GM23248 (cell line): ENCODE data around the gene ERMP1. TPM values are rescaled to one million over a fixed set of nuclear protein-coding genes. Genes with fewer than 3 reads are reported as not detected.

ENCODE experiments used
- DNase-seq: peaks from one replicate; pipeline ENCODE4 v3.0.0-alpha.2; 2015
- H2AFZ ChIP-seq: fragments of 200-600 bp; sonication (generic); 2 replicates; pipeline ENCODE4 v1.6.1; 2016; ENCODE audit warnings: antibody characterized with exemption
- H3F3A ChIP-seq: fragments of 200-600 bp; sonication (generic); 2 replicates; pipeline ENCODE4 v1.6.1; 2016; ENCODE audit warnings: mild to moderate bottlenecking, antibody characterized with exemption, mixed run types; ENCODE audit not compliant: insufficient read depth
- H3K27ac ChIP-seq: fragments of 200-600 bp; sonication (generic); 2 replicates; pipeline ENCODE4 v1.5.1; 2016; ENCODE audit warnings: mild to moderate bottlenecking
- H3K27me3 ChIP-seq: fragments of 200-600 bp; sonication (generic); replicated peaks from 2 replicates; pipeline ENCODE4 v1.6.1; 2016; ENCODE audit warnings: mild to moderate bottlenecking; ENCODE audit not compliant: insufficient read depth
- H3K36me3 ChIP-seq: fragments of 200-600 bp; sonication (generic); 2 replicates; pipeline ENCODE4 v1.6.1; 2016; ENCODE audit warnings: low read depth, mild to moderate bottlenecking
- H3K4me1 ChIP-seq: fragments of 200-600 bp; sonication (generic); 2 replicates; pipeline ENCODE4 v1.6.1; 2016; ENCODE audit warnings: mild to moderate bottlenecking; ENCODE audit not compliant: insufficient read depth
- H3K4me2 ChIP-seq: fragments of 200-600 bp; sonication (generic); one replicate; pipeline ENCODE4 v1.6.1; 2016; ENCODE audit warnings: mild to moderate bottlenecking; ENCODE audit not compliant: unreplicated experiment
- H3K4me3 ChIP-seq: fragments of 200-600 bp; sonication (generic); 2 replicates; pipeline ENCODE4 v1.5.1; 2016; ENCODE audit warnings: mild to moderate bottlenecking
- H3K79me2 ChIP-seq: fragments of 200-600 bp; sonication (generic); 2 replicates; pipeline ENCODE4 v1.6.1; 2016; ENCODE audit warnings: mild to moderate bottlenecking; ENCODE audit not compliant: insufficient read depth
- H3K9ac ChIP-seq: fragments of 200-600 bp; sonication (generic); 2 replicates; pipeline ENCODE4 v1.6.1; 2016; ENCODE audit warnings: mild to moderate bottlenecking
- H3K9me2 ChIP-seq: fragments of 200-600 bp; sonication (generic); 2 replicates; pipeline ENCODE4 v1.6.1; 2016; ENCODE audit warnings: mixed run types, mild to moderate bottlenecking, moderate library complexity; ENCODE audit not compliant: insufficient read depth
- H3K9me3 ChIP-seq: fragments of 200-600 bp; sonication (generic); one replicate; pipeline ENCODE4 v1.6.1; 2017; ENCODE audit warnings: low read depth
- H4K20me1 ChIP-seq: fragments of 200-600 bp; sonication (generic); 2 replicates; pipeline ENCODE4 v1.6.0; 2016; ENCODE audit not compliant: insufficient read depth
- EZH2 ChIP-seq: fragments of 200-600 bp; sonication (generic); IDR thresholded peaks from 2 replicates; pipeline ENCODE4 v1.6.1; 2018; ENCODE audit warnings: antibody characterized with exemption, mild to moderate bottlenecking; ENCODE audit not compliant: insufficient read depth, poor library complexity, severe bottlenecking
- EZH2phosphoT487 ChIP-seq: fragments of 200-600 bp; sonication (generic); IDR thresholded peaks from 2 replicates; pipeline ENCODE4 v1.6.1; 2018; ENCODE audit warnings: antibody characterized with exemption, moderate library complexity, mild to moderate bottlenecking, low read depth; ENCODE audit not compliant: insufficient read depth
- WGBS, 2 experiments: methylation state at CpG; one replicate each; pipeline ENCODE4 v1.1.6; 2015 to 2017; ENCODE audit warnings: low lambda C conversion rate in 2 of 2, low coverage in 1 of 2; ENCODE audit errors: missing lambda C conversion rate in 2 of 2; 5-methylcytosine and 5-hydroxymethylcytosine counted together
- in situ Hi-C: fragments of 300-500 bp; cut with MboI; formaldehyde crosslinking; loops from 2 replicates; pipeline ENCODE4 v1.15.0; 2020
- polyA plus RNA-seq: library from polyadenylated mRNA; unstranded; fragments of >200 nt; fragmentation: Nextera tagmentation; extraction: Ambion mirVana; gene quantifications from 2 replicates; pipeline ENCODE4 v1.2.1, GENCODE V29; 2016
- total RNA-seq: library from RNA; depleted of rRNA; stranded (reverse); fragments of >200 nt; shearing (Covaris generic); gene quantifications from 2 replicates; pipeline ENCODE4 v1.2.3, GENCODE V29; 2014

ERMP1 gene
- total and polyA plus RNA-seq, 2 experiments from 2014 or later, result 2.6 to 8.4 TPM

- no peaks in the 10 kb centered on the region for H3K9me3 ChIP-seq
- H4K20me1 ChIP-seq, result no peaks in the 10 kb centered on the region
- H3K27me3 ChIP-seq, result no peaks in the 10 kb centered on the region
- in situ Hi-C loops, result no loop called here
- no peak overlapping the region for H2AFZ ChIP-seq
- H3K27ac ChIP-seq, result no peak overlapping the region
- H3K9ac ChIP-seq, result no peak overlapping the region
- no peaks in the 10 kb centered on the region for H3K36me3 ChIP-seq
- no peak for DNase-seq
- H3F3A ChIP-seq, result peaks cover 11% of the 10 kb centered on the region
- H3K4me2 ChIP-seq, result no peak overlapping the region
- 0 out of 2 replicates have a peak, but pooled peaks cover 3% of the 10 kb centered on the region for H3K4me1 ChIP-seq
- no peaks in the 10 kb centered on the region for H3K9me2 ChIP-seq
- no peak for TF ChIP-seq EZH2phosphoT487
- TF ChIP-seq EZH2, result no peak
- no peaks in the 10 kb centered on the region for H3K79me2 ChIP-seq
- WGBS, 2 experiments, result 96 to 98% methylated on average over 2 of the region's 2 CpGs
- no peak overlapping the region for H3K4me3 ChIP-seq
These were observed 36.6 kb downstream of the ERMP1 start for GRCh38 chr9:5796298-5796697.

DNA sequence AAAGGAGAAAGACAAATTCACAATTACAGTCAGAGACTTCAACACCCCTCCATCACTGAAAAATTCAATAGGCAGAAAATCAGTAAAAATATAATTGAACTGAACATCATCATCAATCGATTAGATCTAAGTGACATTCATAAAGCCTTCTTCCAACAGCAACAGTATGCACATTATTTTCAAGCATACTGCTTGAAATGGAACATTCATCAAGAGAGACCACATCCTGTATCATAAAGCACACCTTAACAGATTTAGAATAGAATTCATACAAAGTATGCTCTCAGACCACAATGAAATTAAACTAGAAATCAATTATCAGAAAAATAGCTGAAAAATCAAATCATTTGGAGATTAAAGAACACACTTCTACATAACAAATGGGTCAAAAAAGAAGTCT is 39.1 kb downstream of the ERMP1 start:
- H3K9me2 ChIP-seq, result no peaks in the 10 kb centered on the region
- no peaks in the 10 kb centered on the region for H3K79me2 ChIP-seq
- H3K4me1 ChIP-seq, result no peaks in the 10 kb centered on the region
- H3K36me3 ChIP-seq, result no peaks in the 10 kb centered on the region
- no peak overlapping the region for H2AFZ ChIP-seq
- H3F3A ChIP-seq, result peaks cover 11% of the 10 kb centered on the region
- H3K4me3 ChIP-seq, result no peak overlapping the region
- no peak for DNase-seq
- TF ChIP-seq EZH2phosphoT487 (no peak), EZH2 (no peak)
- H3K27ac ChIP-seq, result no peak overlapping the region
- H3K27me3 ChIP-seq, result no peaks in the 10 kb centered on the region
- H3K9ac ChIP-seq, result no peak overlapping the region
- H4K20me1 ChIP-seq, result no peaks in the 10 kb centered on the region
- no peak overlapping the region for H3K4me2 ChIP-seq
- H3K9me3 ChIP-seq, result no peaks in the 10 kb centered on the region
- in situ Hi-C loops, result no loop called here
- 95 to 100% methylated on average over 1 of the region's 1 CpG for WGBS, 2 experiments

DNA sequence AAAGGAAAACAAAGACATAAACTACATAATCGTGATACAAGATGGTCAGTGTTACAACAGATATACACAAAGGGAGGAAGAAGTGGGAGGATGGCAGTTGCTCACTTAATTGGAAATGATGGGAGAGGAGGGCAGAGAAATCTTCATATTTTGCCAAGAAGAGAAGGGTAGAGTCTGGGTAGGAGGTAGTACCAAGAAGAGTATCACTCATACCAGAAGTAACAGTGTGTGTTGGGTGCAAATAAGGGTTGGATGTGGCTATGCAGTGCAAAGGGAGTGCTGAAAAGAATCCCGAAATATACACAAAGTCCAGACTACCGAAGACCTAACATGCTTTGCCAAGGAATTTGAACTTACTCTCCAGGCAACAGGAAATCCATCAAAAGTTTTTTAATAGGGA is 41.0 kb downstream of the ERMP1 start:
- WGBS, 2 experiments, result 95 to 96% methylated on average over 3 of the region's 3 CpGs

GRCh38 chr9:5790923-5791322 is 42.0 kb downstream of the ERMP1 start:
- Histone ChIP-seq H3K9me2 (no peaks in the 10 kb centered on the region), H3K9ac (no peak overlapping the region), H3K9me3 (no peaks in the 10 kb centered on the region), H3K4me1 (no peaks in the 10 kb centered on the region), H3K36me3 (no peaks in the 10 kb centered on the region; the same call in 1 of the 2 replicates), H3K79me2 (no peaks in the 10 kb centered on the region), H3F3A (peaks cover 17% of the 10 kb centered on the region; the same call in 1 of the 2 replicates), H2AFZ (no peak overlapping the region), H3K4me3 (no peak overlapping the region), H3K27me3 (no peaks in the 10 kb centered on the region), H4K20me1 (no peaks in the 10 kb centered on the region), H3K4me2 (no peak overlapping the region), H3K27ac (no peak overlapping the region)
- DNase-seq, result no peak
- no peak for TF ChIP-seq EZH2
- TF ChIP-seq EZH2phosphoT487, result no peak
- in situ Hi-C loops, result no loop called here
- WGBS, 2 experiments, result 95 to 96% methylated on average over 1 of the region's 1 CpG

More for the DNA sequence above, 41.0 kb downstream of the ERMP1 start:
- TF ChIP-seq EZH2phosphoT487, result no peak
- no peak for TF ChIP-seq EZH2
- peaks cover 17% of the 10 kb centered on the region for H3F3A ChIP-seq
- no peaks in the 10 kb centered on the region for H3K9me3 ChIP-seq
- no peak overlapping the region for H3K27ac ChIP-seq
- H2AFZ ChIP-seq, result no peak overlapping the region
- H3K4me2 ChIP-seq, result no peak overlapping the region
- no peaks in the 10 kb centered on the region for H3K4me1 ChIP-seq
- no peaks in the 10 kb centered on the region; the same call in 1 of the 2 replicates for H3K36me3 ChIP-seq
- no peaks in the 10 kb centered on the region for H3K27me3 ChIP-seq
- no peak overlapping the region for H3K4me3 ChIP-seq
- H3K79me2 ChIP-seq, result no peaks in the 10 kb centered on the region
- no peaks in the 10 kb centered on the region for H3K9me2 ChIP-seq
- no peak for DNase-seq
- H3K9ac ChIP-seq, result no peak overlapping the region
- in situ Hi-C loops, result no loop called here
- H4K20me1 ChIP-seq, result no peaks in the 10 kb centered on the region

DNA sequence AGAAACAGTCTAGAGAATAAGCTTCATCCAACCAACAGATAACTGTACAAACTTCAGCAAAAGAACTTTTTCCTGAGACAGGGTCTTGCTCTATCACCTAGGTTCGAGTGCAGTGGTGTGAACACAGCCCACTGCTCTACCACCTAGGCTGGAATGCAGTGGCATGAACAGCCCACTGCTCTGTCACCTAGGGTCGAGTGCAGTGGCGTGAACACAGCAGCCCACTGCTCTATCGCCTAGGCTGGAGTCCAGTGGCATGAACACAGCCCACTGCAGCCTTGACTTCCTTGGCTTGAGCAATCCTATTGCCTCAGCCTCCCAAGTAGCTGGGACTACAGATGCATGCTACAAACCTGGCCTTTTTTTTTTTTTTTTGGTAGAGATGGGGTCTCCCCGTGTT is 43.4 kb downstream of the ERMP1 start:
- no peak for DNase-seq
- no peak overlapping the region for H2AFZ ChIP-seq
- H3K4me1 ChIP-seq, result no peaks in the 10 kb centered on the region
- H3K27me3 ChIP-seq, result no peaks in the 10 kb centered on the region
- H3K36me3 ChIP-seq, result no peaks in the 10 kb centered on the region; the same call in 1 of the 2 replicates
- H3K27ac ChIP-seq, result no peak overlapping the region
- peaks cover 17% of the 10 kb centered on the region; the same call in 1 of the 2 replicates for H3F3A ChIP-seq
- in situ Hi-C loops, result no loop called here
- no peaks in the 10 kb centered on the region for H3K79me2 ChIP-seq
- H3K9ac ChIP-seq, result no peak overlapping the region
- no peaks in the 10 kb centered on the region for H4K20me1 ChIP-seq
- TF ChIP-seq EZH2 (no peak), EZH2phosphoT487 (no peak)
- 94 to 97% methylated on average over 5 of the region's 5 CpGs for WGBS, 2 experiments
- no peak overlapping the region for H3K4me3 ChIP-seq
- no peak overlapping the region for H3K4me2 ChIP-seq
- H3K9me3 ChIP-seq, result no peaks in the 10 kb centered on the region
- H3K9me2 ChIP-seq, result no peaks in the 10 kb centered on the region
